Caki2 (cell line): Measurements from ENCODE around the gene PPM1D. TPM values are rescaled to one million over a fixed set of nuclear protein-coding genes. Genes with fewer than 3 reads are reported as not detected.
A peak's percentile ranks its signal among the peaks of the same experiment; 100 is the strongest.

ENCODE experiments used
- DNase-seq: peaks from one replicate; pipeline ENCODE4 v3.0.0-alpha.2; 2015; ENCODE audit warnings: low read depth
- in situ Hi-C: cut with HindIII; loops from 2 replicates; pipeline ENCODE4 v1.10.0; 2016; ENCODE audit warnings: low sequenced_read_pairs, low pct_unique_long_range_greater_than_20kb, mixed read lengths
- total RNA-seq: library from RNA; depleted of rRNA; stranded (reverse); fragments of >200 nt; shearing (Covaris generic); gene quantifications from 2 replicates; pipeline ENCODE4 v1.2.3, GENCODE V29; 2014; ENCODE audit warnings: low replicate concordance; rRNA removed

Gene PPM1D
- total RNA-seq, 1 experiment from 2014 or later = 18.2 TPM

DNA sequence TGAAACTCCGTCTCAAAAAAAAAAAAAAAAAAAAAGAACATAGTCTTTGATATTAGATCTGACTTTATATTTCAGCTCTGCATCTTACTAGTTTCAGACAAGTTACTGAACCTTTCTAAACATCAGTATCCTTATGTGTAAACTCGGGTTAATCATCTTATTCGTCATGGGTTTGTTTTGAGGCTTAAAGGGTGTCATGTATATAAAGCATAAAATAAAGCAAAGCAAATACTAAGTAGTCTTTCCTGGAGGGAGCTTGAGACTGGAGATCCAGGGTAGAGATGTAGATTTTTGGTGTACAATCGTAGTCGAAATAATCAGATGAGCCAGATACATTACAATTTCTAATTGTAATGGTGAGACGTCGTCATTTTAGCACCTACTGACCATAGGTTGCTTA, 85.4 kb downstream of the PPM1D start:
- in situ Hi-C loops = no loop called here
- no peak for DNase-seq

DNA sequence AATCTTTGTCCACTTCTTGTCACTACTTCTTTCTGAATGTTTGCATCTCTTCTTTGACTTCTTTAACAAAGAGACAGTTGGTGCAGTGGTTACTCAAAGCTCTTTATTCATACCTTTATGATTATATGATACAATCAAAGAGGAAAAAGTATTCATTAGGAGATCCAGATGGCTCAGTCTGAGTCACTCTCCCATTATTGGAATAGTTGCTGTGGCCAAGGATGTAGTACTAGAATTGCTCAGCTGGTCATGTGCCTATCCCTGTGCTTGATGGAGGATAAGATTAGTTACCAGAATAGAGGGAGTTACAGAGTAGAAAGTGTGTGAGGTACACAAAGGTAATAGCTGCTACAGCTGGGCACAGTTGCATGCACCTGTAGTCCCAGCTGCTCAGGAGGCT, 96.0 kb downstream of the PPM1D start:
- in situ Hi-C loops = no loop called here
- DNase-seq = no peak

GRCh38 chr17:60699090-60699489, 99.1 kb downstream of the PPM1D start:
- DNase-seq = no peak
- in situ Hi-C loops = no loop called here

DNA sequence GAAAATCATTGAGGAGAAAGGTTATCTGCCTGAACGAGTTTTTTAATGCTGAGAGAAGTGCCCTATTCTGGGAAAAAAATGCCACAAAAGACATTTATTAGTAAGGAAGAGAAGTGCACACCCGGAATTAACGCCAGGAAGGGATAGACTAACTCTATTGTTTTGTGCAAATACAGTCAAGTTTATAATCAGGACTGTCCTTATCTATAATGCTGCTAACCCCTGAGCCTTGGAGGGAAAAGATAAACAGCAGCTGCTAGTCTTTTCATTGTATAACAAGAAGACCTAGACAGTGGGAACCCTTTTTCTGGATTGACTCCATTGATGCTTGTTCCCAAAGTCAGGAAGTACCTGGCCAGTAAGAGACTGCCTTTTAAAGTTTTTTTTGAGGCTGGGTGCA, 104.2 kb downstream of the PPM1D start:
- DNase-seq = no peak
- in situ Hi-C loops = no loop called here

DNA sequence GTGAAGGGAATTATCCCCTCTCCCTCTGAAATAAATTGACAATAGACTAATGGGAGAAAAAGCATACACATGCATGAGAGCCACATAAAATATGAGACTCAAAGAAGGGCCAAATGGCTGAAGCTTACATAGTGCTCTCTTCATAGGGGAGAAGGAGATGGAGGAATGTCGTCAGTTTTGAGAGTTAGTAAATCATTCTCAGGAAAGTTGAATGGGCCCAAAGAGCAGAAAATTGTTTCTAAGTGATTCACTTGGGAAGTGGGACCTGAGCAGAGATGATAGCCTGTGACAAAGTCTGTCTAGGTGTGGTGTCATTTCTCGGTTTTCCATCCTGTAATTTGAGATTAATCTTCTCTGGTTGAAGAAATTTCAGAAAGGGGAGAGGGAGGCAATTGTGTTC, 112.7 kb downstream of the PPM1D start:
- peak; percentile 67 for DNase-seq
- in situ Hi-C loops = no loop called here

DNA sequence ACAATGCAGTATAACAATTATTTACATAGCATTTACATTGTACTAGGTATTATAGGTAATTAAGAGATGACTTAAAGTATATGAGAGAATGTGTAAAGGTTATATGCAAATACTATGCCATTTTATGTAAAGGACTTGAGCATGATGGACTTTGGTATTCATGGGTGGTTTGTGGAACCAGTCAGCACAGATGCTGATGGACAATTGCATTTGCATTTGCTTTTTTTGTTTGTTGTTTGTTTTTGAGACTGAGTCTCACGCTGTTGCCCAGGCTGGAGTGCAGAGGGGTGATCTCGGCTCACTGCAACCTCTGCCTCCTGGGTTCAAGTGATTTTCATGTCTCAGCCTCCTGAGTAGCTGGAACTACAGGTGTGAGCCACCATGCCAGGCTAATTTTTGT, 113.6 kb downstream of the PPM1D start:
- in situ Hi-C loops = no loop called here
- DNase-seq = no peak

Other genes starting within 250 kb of the PPM1D start
- 17.2 and 21.7 TPM in 2 replicates for gene USP32, start 208.1 kb upstream of the PPM1D start, total RNA-seq
- gene CHCT1, start 177.7 kb upstream of the PPM1D start, total RNA-seq = not detected in 2 replicates
- gene APPBP2, start 74.0 kb upstream of the PPM1D start, total RNA-seq = 27.9 and 28.9 TPM in 2 replicates
- 10.3 and 14.2 TPM in 2 replicates for gene BCAS3, start 77.7 kb downstream of the PPM1D start, total RNA-seq